ENCODE data around the gene ARPC5L. TPM values are rescaled to one million over a fixed set of nuclear protein-coding genes. Genes with fewer than 3 reads are reported as not detected.

ARPC5L gene
- total and polyA plus RNA-seq, 2 experiments from 2014 or later = 44.0 to 84.4 TPM

- peak overlapping the region; percentile 57 for H3K4me3 ChIP-seq
- H3K9me2 ChIP-seq (replicated peaks; ENCODE audit: insufficient read depth) = no peaks in the 10 kb centered on the region
- peak overlapping the region; percentile 68 for H2AFZ ChIP-seq
- H3K9me3 ChIP-seq (ENCODE audit: low read depth) = no peaks in the 10 kb centered on the region
- H4K20me1 ChIP-seq (ENCODE audit: insufficient read depth, poor library complexity, severe bottlenecking) = peaks cover 21% of the 10 kb centered on the region
- H3K27ac ChIP-seq = no peak overlapping the region
- H3K4me2 ChIP-seq = peak overlapping the region; percentile 99
- H3K27me3 ChIP-seq = no peaks in the 10 kb centered on the region
- H3K79me2 ChIP-seq = peaks cover 2% of the 10 kb centered on the region
- TF ChIP-seq CTCF (IDR thresholded peaks at IDR 0.05; ENCODE audit: poor library complexity) (no peak), EZH2 (IDR thresholded peaks at IDR 0.05; ENCODE audit: borderline replicate concordance) (no peak), EZH2phosphoT487 (IDR thresholded peaks at IDR 0.05; ENCODE audit: low read depth, severe bottlenecking, unreplicated experiment) (no peak)
- WGBS (ENCODE audit: low lambda C conversion rate, missing lambda C conversion rate) = 80% methylated on average over 10 of the region's 11 CpGs
- H3K36me3 ChIP-seq (replicated peaks; ENCODE audit: insufficient read depth, low read depth) = no peaks in the 10 kb centered on the region
- H3K4me1 ChIP-seq (ENCODE audit: insufficient read depth) = peaks cover 7% of the 10 kb centered on the region
- DNase-seq (ENCODE audit: low spot score) = no peak
Measured at GRCh38 chr9:124853605-124854143, 8.3 kb upstream of the ARPC5L start.

- Histone ChIP-seq H3K27ac (no peak overlapping the region), H2AFZ (no peak overlapping the region), H3K4me1 (ENCODE audit: insufficient read depth) (peaks cover 7% of the 10 kb centered on the region), H3K27me3 (no peaks in the 10 kb centered on the region), H3K9me3 (ENCODE audit: low read depth) (no peaks in the 10 kb centered on the region), H4K20me1 (ENCODE audit: insufficient read depth, poor library complexity, severe bottlenecking) (peaks cover 26% of the 10 kb centered on the region), H3K9me2 (replicated peaks; ENCODE audit: insufficient read depth) (no peaks in the 10 kb centered on the region), H3K79me2 (peaks cover 4% of the 10 kb centered on the region), H3K36me3 (replicated peaks; ENCODE audit: insufficient read depth, low read depth) (no peaks in the 10 kb centered on the region), H3K4me3 (no peak overlapping the region), H3K4me2 (no peak overlapping the region)
- DNase-seq (ENCODE audit: low spot score) = no peak
- WGBS (ENCODE audit: low lambda C conversion rate, missing lambda C conversion rate) = 94% methylated on average over 8 of the region's 8 CpGs
- no peak for TF ChIP-seq CTCF (IDR thresholded peaks at IDR 0.05; ENCODE audit: poor library complexity)
- no peak for TF ChIP-seq EZH2phosphoT487 (IDR thresholded peaks at IDR 0.05; ENCODE audit: low read depth, severe bottlenecking, unreplicated experiment)
- no peak for TF ChIP-seq EZH2 (IDR thresholded peaks at IDR 0.05; ENCODE audit: borderline replicate concordance)
Measured at GRCh38 chr9:124854161-124854560, 7.8 kb upstream of the ARPC5L start.

GRCh38 chr9:124854822-124855221 is 7.1 kb upstream of the ARPC5L start:
- Histone ChIP-seq H3K9me2 (replicated peaks; ENCODE audit: insufficient read depth) (no peaks in the 10 kb centered on the region), H3K27me3 (no peaks in the 10 kb centered on the region), H3K4me2 (no peak overlapping the region), H4K20me1 (ENCODE audit: insufficient read depth, poor library complexity, severe bottlenecking) (peaks cover 32% of the 10 kb centered on the region), H2AFZ (no peak overlapping the region), H3K79me2 (peaks cover 11% of the 10 kb centered on the region), H3K36me3 (replicated peaks; ENCODE audit: insufficient read depth, low read depth) (no peaks in the 10 kb centered on the region), H3K27ac (no peak overlapping the region), H3K4me1 (ENCODE audit: insufficient read depth) (peaks cover 7% of the 10 kb centered on the region), H3K4me3 (no peak overlapping the region), H3K9me3 (ENCODE audit: low read depth) (no peaks in the 10 kb centered on the region)
- no peak for TF ChIP-seq EZH2 (IDR thresholded peaks at IDR 0.05; ENCODE audit: borderline replicate concordance)
- no peak for TF ChIP-seq CTCF (IDR thresholded peaks at IDR 0.05; ENCODE audit: poor library complexity)
- no peak for TF ChIP-seq EZH2phosphoT487 (IDR thresholded peaks at IDR 0.05; ENCODE audit: low read depth, severe bottlenecking, unreplicated experiment)
- WGBS (ENCODE audit: low lambda C conversion rate, missing lambda C conversion rate) = 74% methylated on average over 7 of the region's 7 CpGs
- no peak for DNase-seq (ENCODE audit: low spot score)
